ENCODE data around the gene MCF2L2. TPM values are rescaled to one million over a fixed set of nuclear protein-coding genes. Genes with fewer than 3 reads are reported as not detected.

MCF2L2 gene
- total and polyA plus RNA-seq, 9 donors = 0.09 to 0.56 (median 0.24) TPM

GRCh38 chr3:183213415-183214276 is 214.8 kb downstream of the MCF2L2 start:
- no peaks in the 10 kb centered on the region for H3K9me3 ChIP-seq (replicated peaks; ENCODE audit: control insufficient read depth, low read depth, low read length)
- WGBS (ENCODE audit: insufficient coverage) = 50% methylated on average over 1 of the region's 3 CpGs

GRCh38 chr3:183212565-183212964 is 215.9 kb downstream of the MCF2L2 start:
- Histone ChIP-seq H3K4me1 (ENCODE audit: control insufficient read depth, insufficient read depth, low read length) (peaks cover 14% of the 10 kb centered on the region), H3K27ac (ENCODE audit: low read length) (peak overlapping the region; percentile 81), H3K4me3 (ENCODE audit: low read length) (no peak overlapping the region), H3K36me3 (ENCODE audit: control insufficient read depth, insufficient read depth, low read length) (no peaks in the 10 kb centered on the region), H3K27me3 (ENCODE audit: control insufficient read depth, insufficient read depth, low read length) (peaks cover 2% of the 10 kb centered on the region), H3K9me3 (replicated peaks; ENCODE audit: control insufficient read depth, low read depth, low read length) (no peaks in the 10 kb centered on the region)
- DNase-seq = peak; percentile 82
- WGBS (ENCODE audit: insufficient coverage) = no CpG with 5 or more reads among the region's 7 CpGs

More at GRCh38 chr3:183213415-183214276, 214.8 kb downstream of the MCF2L2 start:
- Histone ChIP-seq H3K36me3 (ENCODE audit: control insufficient read depth, insufficient read depth, low read length) (no peaks in the 10 kb centered on the region), H3K27ac (ENCODE audit: low read length) (no peak overlapping the region), H3K4me3 (ENCODE audit: low read length) (no peak overlapping the region), H3K27me3 (ENCODE audit: control insufficient read depth, insufficient read depth, low read length) (peaks cover 2% of the 10 kb centered on the region), H3K4me1 (ENCODE audit: control insufficient read depth, insufficient read depth, low read length) (peaks cover 14% of the 10 kb centered on the region)
- DNase-seq = no peak

- H3K4me3 ChIP-seq (ENCODE audit: low read length) = no peak overlapping the region
- peaks cover 14% of the 10 kb centered on the region for H3K4me1 ChIP-seq (ENCODE audit: control insufficient read depth, insufficient read depth, low read length)
- H3K36me3 ChIP-seq (ENCODE audit: control insufficient read depth, insufficient read depth, low read length) = no peaks in the 10 kb centered on the region
- no peak for DNase-seq
- H3K9me3 ChIP-seq (replicated peaks; ENCODE audit: control insufficient read depth, low read depth, low read length) = no peaks in the 10 kb centered on the region
- H3K27ac ChIP-seq (ENCODE audit: low read length) = peak overlapping the region; percentile 81
- H3K27me3 ChIP-seq (ENCODE audit: control insufficient read depth, insufficient read depth, low read length) = peaks cover 2% of the 10 kb centered on the region
- WGBS (ENCODE audit: insufficient coverage) = 81% methylated on average over 10 of the region's 12 CpGs
Measured at GRCh38 chr3:183212096-183212495, 216.3 kb downstream of the MCF2L2 start.

- WGBS (ENCODE audit: insufficient coverage) = 79% methylated on average over 8 of the region's 13 CpGs
- Histone ChIP-seq H3K4me1 (ENCODE audit: control insufficient read depth, insufficient read depth, low read length) (peaks cover 14% of the 10 kb centered on the region), H3K9me3 (replicated peaks; ENCODE audit: control insufficient read depth, low read depth, low read length) (no peaks in the 10 kb centered on the region), H3K27me3 (ENCODE audit: control insufficient read depth, insufficient read depth, low read length) (peaks cover 2% of the 10 kb centered on the region), H3K36me3 (ENCODE audit: control insufficient read depth, insufficient read depth, low read length) (no peaks in the 10 kb centered on the region), H3K4me3 (ENCODE audit: low read length) (no peak overlapping the region), H3K27ac (ENCODE audit: low read length) (peak overlapping the region; percentile 81)
- DNase-seq = no peak
Measured at GRCh38 chr3:183211352-183211751, 217.1 kb downstream of the MCF2L2 start.

GRCh38 chr3:183210862-183211341 is 217.5 kb downstream of the MCF2L2 start:
- peaks cover 2% of the 10 kb centered on the region for H3K27me3 ChIP-seq (ENCODE audit: control insufficient read depth, insufficient read depth, low read length)
- peak; percentile 76 for DNase-seq
- WGBS (ENCODE audit: insufficient coverage) = 69% methylated on average over 9 of the region's 9 CpGs
- no peaks in the 10 kb centered on the region for H3K36me3 ChIP-seq (ENCODE audit: control insufficient read depth, insufficient read depth, low read length)
- peaks cover 14% of the 10 kb centered on the region for H3K4me1 ChIP-seq (ENCODE audit: control insufficient read depth, insufficient read depth, low read length)
- H3K9me3 ChIP-seq (replicated peaks; ENCODE audit: control insufficient read depth, low read depth, low read length) = no peaks in the 10 kb centered on the region
- H3K4me3 ChIP-seq (ENCODE audit: low read length) = no peak overlapping the region
- peak overlapping the region; percentile 71 for H3K27ac ChIP-seq (ENCODE audit: low read length)

GRCh38 chr3:183210341-183210740 is 218.1 kb downstream of the MCF2L2 start:
- Histone ChIP-seq H3K9me3 (replicated peaks; ENCODE audit: control insufficient read depth, low read depth, low read length) (no peaks in the 10 kb centered on the region), H3K4me3 (ENCODE audit: low read length) (no peak overlapping the region), H3K27me3 (ENCODE audit: control insufficient read depth, insufficient read depth, low read length) (peaks cover 2% of the 10 kb centered on the region), H3K4me1 (ENCODE audit: control insufficient read depth, insufficient read depth, low read length) (peaks cover 14% of the 10 kb centered on the region), H3K36me3 (ENCODE audit: control insufficient read depth, insufficient read depth, low read length) (no peaks in the 10 kb centered on the region), H3K27ac (ENCODE audit: low read length) (peak overlapping the region; percentile 18)
- no peak for DNase-seq
- WGBS (ENCODE audit: insufficient coverage) = 77% methylated on average over 2 of the region's 5 CpGs

- Histone ChIP-seq H3K4me3 (ENCODE audit: low read length) (no peak overlapping the region), H3K4me1 (ENCODE audit: control insufficient read depth, insufficient read depth, low read length) (peaks cover 14% of the 10 kb centered on the region), H3K27me3 (ENCODE audit: control insufficient read depth, insufficient read depth, low read length) (peaks cover 2% of the 10 kb centered on the region), H3K27ac (ENCODE audit: low read length) (no peak overlapping the region), H3K9me3 (replicated peaks; ENCODE audit: control insufficient read depth, low read depth, low read length) (no peaks in the 10 kb centered on the region), H3K36me3 (ENCODE audit: control insufficient read depth, insufficient read depth, low read length) (no peaks in the 10 kb centered on the region)
- WGBS (ENCODE audit: insufficient coverage) = no CpG with 5 or more reads among the region's 2 CpGs
- DNase-seq = no peak
Measured at GRCh38 chr3:183208800-183209199, 219.6 kb downstream of the MCF2L2 start.

- H3K36me3 ChIP-seq (ENCODE audit: control insufficient read depth, insufficient read depth, low read length) = no peaks in the 10 kb centered on the region
- WGBS (ENCODE audit: insufficient coverage) = no CpG with 5 or more reads among the region's 2 CpGs
- DNase-seq = no peak
Measured at GRCh38 chr3:183208260-183208659, 220.2 kb downstream of the MCF2L2 start.

GRCh38 chr3:183203670-183204069 is 224.7 kb downstream of the MCF2L2 start:
- Histone ChIP-seq H3K4me3 (ENCODE audit: low read length) (no peak overlapping the region), H3K27ac (ENCODE audit: low read length) (no peak overlapping the region), H3K9me3 (replicated peaks; ENCODE audit: control insufficient read depth, low read depth, low read length) (no peaks in the 10 kb centered on the region), H3K36me3 (ENCODE audit: control insufficient read depth, insufficient read depth, low read length) (no peaks in the 10 kb centered on the region), H3K4me1 (ENCODE audit: control insufficient read depth, insufficient read depth, low read length) (no peaks in the 10 kb centered on the region), H3K27me3 (ENCODE audit: control insufficient read depth, insufficient read depth, low read length) (no peaks in the 10 kb centered on the region)
- no peak for DNase-seq

More at GRCh38 chr3:183208260-183208659, 220.2 kb downstream of the MCF2L2 start:
- peaks cover 2% of the 10 kb centered on the region for H3K27me3 ChIP-seq (ENCODE audit: control insufficient read depth, insufficient read depth, low read length)
- H3K27ac ChIP-seq (ENCODE audit: low read length) = no peak overlapping the region
- peaks cover 14% of the 10 kb centered on the region for H3K4me1 ChIP-seq (ENCODE audit: control insufficient read depth, insufficient read depth, low read length)
- H3K4me3 ChIP-seq (ENCODE audit: low read length) = no peak overlapping the region
- H3K9me3 ChIP-seq (replicated peaks; ENCODE audit: control insufficient read depth, low read depth, low read length) = no peaks in the 10 kb centered on the region

- H3K4me3 ChIP-seq (ENCODE audit: low read length) = no peak overlapping the region
- H3K27ac ChIP-seq (ENCODE audit: low read length) = no peak overlapping the region
- WGBS (ENCODE audit: insufficient coverage) = 72% methylated on average over 2 of the region's 4 CpGs
- no peaks in the 10 kb centered on the region for H3K36me3 ChIP-seq (ENCODE audit: control insufficient read depth, insufficient read depth, low read length)
- DNase-seq = no peak
- H3K9me3 ChIP-seq (replicated peaks; ENCODE audit: control insufficient read depth, low read depth, low read length) = no peaks in the 10 kb centered on the region
- H3K27me3 ChIP-seq (ENCODE audit: control insufficient read depth, insufficient read depth, low read length) = no peaks in the 10 kb centered on the region
- no peaks in the 10 kb centered on the region for H3K4me1 ChIP-seq (ENCODE audit: control insufficient read depth, insufficient read depth, low read length)
Measured at GRCh38 chr3:183202004-183202722, 226.3 kb downstream of the MCF2L2 start.
